SK-N-SH treated with all-trans-retinoic acid at 6 μM for 48 hours (cell line): ENCODE data around the gene MAP4K4.
"Not testable (repeated sequence)": the region's sequence is repeated elsewhere in the genome, so short reads cannot be mapped to it uniquely, and the experiment has no call there.

Source experiments
- ARNTL ChIP-seq: fragments of 450-650 bp; formaldehyde crosslinking; IDR thresholded peaks from 2 replicates; pipeline ENCODE4 v1.5.0; 2020; ENCODE audit warnings: low read depth, mild to moderate bottlenecking, moderate library complexity, borderline replicate concordance
- BACH2 ChIP-seq: fragments of 250-450 bp; sonication (Bioruptor Pico); IDR thresholded peaks from 2 replicates; pipeline ENCODE4 v1.9.0; 2021; ENCODE audit warnings: mild to moderate bottlenecking, borderline replicate concordance
- CSRNP3 ChIP-seq: fragments of 250-450 bp; sonication (Bioruptor Pico); IDR thresholded peaks from 2 replicates; pipeline ENCODE4 v1.5.1; 2021; ENCODE audit warnings: mild to moderate bottlenecking, moderate library complexity
- ESRRG ChIP-seq: fragments of 250-450 bp; sonication (Bioruptor Pico); IDR thresholded peaks from 2 replicates; pipeline ENCODE4 v1.6.1; 2021; ENCODE audit warnings: mild to moderate bottlenecking
- TCF4 ChIP-seq: fragments of 250-450 bp; sonication (Bioruptor Pico); IDR thresholded peaks from 2 replicates; pipeline ENCODE4 v1.8.0; 2021; ENCODE audit warnings: mild to moderate bottlenecking, moderate library complexity, borderline replicate concordance
- TOX ChIP-seq: fragments of 250-450 bp; sonication (Bioruptor Pico); IDR thresholded peaks from 2 replicates; pipeline ENCODE4 v1.8.0; 2021; ENCODE audit warnings: mild to moderate bottlenecking, moderate library complexity, borderline replicate concordance
- ZFP3 ChIP-seq: fragments of 250-450 bp; sonication (Bioruptor Pico); IDR thresholded peaks from 2 replicates; pipeline ENCODE4 v1.5.0; 2020; ENCODE audit warnings: mild to moderate bottlenecking, moderate library complexity
- ZFP30 ChIP-seq: fragments of 450-650 bp; formaldehyde crosslinking; IDR thresholded peaks from 2 replicates; pipeline ENCODE4 v1.5.0; 2022; ENCODE audit warnings: mild to moderate bottlenecking, moderate library complexity
- ZNF8 ChIP-seq: fragments of 450-650 bp; formaldehyde crosslinking; IDR thresholded peaks from 2 replicates; pipeline ENCODE4 v1.5.0; 2020; ENCODE audit warnings: mild to moderate bottlenecking, moderate library complexity

GRCh38 chr2:101748462-101748861 lies 51.0 kb downstream of the MAP4K4 start:
- TF ChIP-seq ARNTL; ZFP30 (CRISPR knock-in tag); ZFP3 (CRISPR knock-in tag); TCF4; CSRNP3 (CRISPR knock-in tag); BACH2 (CRISPR knock-in tag); ZNF8 (CRISPR knock-in tag); TOX (CRISPR knock-in tag); ESRRG: not testable (repeated sequence)
